ENCODE results near the gene MSH2.
"Not testable (repeated sequence)": the region's sequence is repeated elsewhere in the genome, so short reads cannot be mapped to it uniquely, and the experiment has no call there.

Gene MSH2

GRCh38 chr2:47402805-47403608 lies at the start of gene MSH2:
MSH2 (plus strand) TSS chr2:47403156; CDS start chr2:47403192, 36 bp downstream.
- DNase-seq (ENCODE audit: low spot score): peak; percentile 79

GRCh38 chr2:47354013-47354847 lies 48.7 kb upstream of the MSH2 start:
- no peak for DNase-seq (ENCODE audit: low spot score)

GRCh38 chr2:47354848-47355204 lies 48.1 kb upstream of the MSH2 start:
- no peak for DNase-seq (ENCODE audit: low spot score)

- no peak for DNase-seq (ENCODE audit: low spot score)
Observed at GRCh38 chr2:47357483-47357882, 45.5 kb upstream of the MSH2 start.

- no peak for DNase-seq (ENCODE audit: low spot score)
Observed at GRCh38 chr2:47359375-47359868, 43.5 kb upstream of the MSH2 start.

GRCh38 chr2:47360283-47360682 lies 42.7 kb upstream of the MSH2 start:
- DNase-seq (ENCODE audit: low spot score): no peak

GRCh38 chr2:47360927-47361326 lies 42.0 kb upstream of the MSH2 start:
- no peak for DNase-seq (ENCODE audit: low spot score)

GRCh38 chr2:47361505-47362229 lies 41.3 kb upstream of the MSH2 start:
- not testable (repeated sequence) for DNase-seq (ENCODE audit: low spot score)

GRCh38 chr2:47373747-47374146 lies 29.2 kb upstream of the MSH2 start:
- DNase-seq (ENCODE audit: low spot score): no peak

- no peak for DNase-seq (ENCODE audit: low spot score)
Observed at GRCh38 chr2:47375307-47375706, 27.6 kb upstream of the MSH2 start.

GRCh38 chr2:47379384-47379783 lies 23.6 kb upstream of the MSH2 start:
- no peak for DNase-seq (ENCODE audit: low spot score)

- no peak for DNase-seq (ENCODE audit: low spot score)
Observed at GRCh38 chr2:47381408-47381807, 21.5 kb upstream of the MSH2 start.

- no peak for DNase-seq (ENCODE audit: low spot score)
Observed at GRCh38 chr2:47386551-47386950, 16.4 kb upstream of the MSH2 start.

- no peak for DNase-seq (ENCODE audit: low spot score)
Observed at GRCh38 chr2:47388888-47389287, 14.1 kb upstream of the MSH2 start.

GRCh38 chr2:47389692-47390091 lies 13.3 kb upstream of the MSH2 start:
- DNase-seq (ENCODE audit: low spot score): no peak

- DNase-seq (ENCODE audit: low spot score): no peak
Observed at GRCh38 chr2:47401789-47402554, 984 bp upstream of the MSH2 start.

- DNase-seq (ENCODE audit: low spot score): no peak
Observed at GRCh38 chr2:47402555-47402804, 476 bp upstream of the MSH2 start.

GRCh38 chr2:47403609-47404193 lies 745 bp downstream of the MSH2 start:
- no peak for DNase-seq (ENCODE audit: low spot score)

- DNase-seq (ENCODE audit: low spot score): no peak
Observed at GRCh38 chr2:47404356-47404755, 1.4 kb downstream of the MSH2 start.

- no peak for DNase-seq (ENCODE audit: low spot score)
Observed at GRCh38 chr2:47405757-47406156, 2.8 kb downstream of the MSH2 start.

- not testable (repeated sequence) for DNase-seq (ENCODE audit: low spot score)
Observed at GRCh38 chr2:47406649-47407330, 3.8 kb downstream of the MSH2 start.

Data from hematopoietic multipotent progenitor cell treated with erythropoietin and hydrocortisone succinate and interleukin-3 and kit ligand, for 17 days (in vitro differentiated cells).